Adrenal gland (tissue), 12 donors: ENCODE measurements around the gene HOXD11. TPM values are rescaled to one million over a fixed set of nuclear protein-coding genes. Genes with fewer than 3 reads are reported as not detected.

Experiments
- DNase-seq, 7 donors: peaks; one replicate each; pipeline ENCODE4 v3.0.0-alpha.2; 2019 to 2020
- H3K27ac ChIP-seq, 5 donors: fragments of 200-600 bp; sonication (generic) in 4 of 5; 1 replicate in 3 of 5; 2 replicates in 2 of 5; pipeline versions ENCODE4 v1.5.1 to v1.8.0; 2016 to 2020; ENCODE audit warnings: mild to moderate bottlenecking in 1 of 5
- H3K27me3 ChIP-seq: fragments of 200-600 bp; 2 replicates; pipeline ENCODE4 v1.8.0; 2021
- H3K36me3 ChIP-seq, 2 donors: fragments of 200-600 bp; replicated peaks in 1 of 2; 1 replicate in 1 of 2; 2 replicates in 1 of 2; pipeline versions ENCODE4 v1.5.1 to v1.8.0; 2018 to 2022
- H3K4me1 ChIP-seq, 2 donors: fragments of 200-600 bp; replicated peaks in 1 of 2; 1 replicate in 1 of 2; 2 replicates in 1 of 2; pipeline versions ENCODE4 v1.5.1 to v1.8.0; 2018 to 2021
- H3K4me3 ChIP-seq, 4 donors: fragments of 200-600 bp; sonication (generic) in 3 of 4; one replicate each; pipeline ENCODE4 v1.5.1; 2016 to 2018
- H3K9me3 ChIP-seq, 3 donors: fragments of 200-600 bp; sonication (generic) in 1 of 3; replicated peaks in 1 of 3; 1 replicate in 2 of 3; 2 replicates in 1 of 3; pipeline versions ENCODE4 v1.5.1 to v1.8.0; 2016 to 2021
- POLR2A ChIP-seq, 2 donors: fragments of 450-650 bp; IDR thresholded peaks; one replicate each; pipeline ENCODE4 v1.6.1; 2017; ENCODE audit warnings: antibody characterized with exemption in 2 of 2, mild to moderate bottlenecking in 2 of 2, moderate library complexity in 1 of 2
- WGBS, 4 donors: extraction: QIAGEN DNeasy Blood & Tissue Kit in 2 of 4; methylation state at CpG; one replicate each; pipeline versions ENCODE4 v1.1.5 to v1.1.7; 2013 to 2017; 5-methylcytosine and 5-hydroxymethylcytosine counted together
- intact Hi-C, 2 donors: fragments of 100-400 bp; cut with DNase I; formaldehyde crosslinking; loops; one replicate each; pipeline versions ENCODE4 v1.14.1 to v1.15.0; 2022 to 2023
- polyA plus RNA-seq, 3 donors: library from polyadenylated mRNA; stranded (reverse); fragments of 200-250 nt in 2 of 3; fragments of 350-450 nt in 1 of 3; fragmentation: Illumina TruSeq in 1 of 3; extraction: RNeasy Lipid Tissue Mini Kit (QIAGEN cat#74804) in 1 of 3; gene quantifications; one replicate each; pipeline ENCODE4 v1.2.3, GENCODE V29; 2013 to 2014
- total RNA-seq, 9 donors: library from RNA; depleted of rRNA in 4 of 9; stranded (reverse); fragments of >200 nt in 4 of 9; fragments of 120-200 nt in 1 of 9; fragmentation: NEBNext Ultra II Directional in 1 of 9; extraction: Animal tissue kit (Norgen Biotek cat#: 25700) in 1 of 9; gene quantifications; one replicate each; pipeline versions ENCODE4 v1.1.0 to v1.2.4, GENCODE V29; 2013 to 2023
- TF ChIP-seq, protein P1 (sequence below), 6 experiments: fragments of 450-650 bp in 4 of 6; fragments of 200-600 bp in 2 of 6; sonication (generic) in 1 of 6; IDR thresholded peaks; 1 replicate in 5 of 6; 2 replicates in 1 of 6; pipeline versions ENCODE4 v1.5.1 to v1.8.0; 2016 to 2021; ENCODE audit warnings: antibody characterized with exemption in 6 of 6, mild to moderate bottlenecking in 2 of 6, moderate library complexity in 1 of 6
- donor health status: healthy with polysubstance abuse.
- donor health status: Bipolar disorder and iron deficiency.
- donor health status: DM: yes; HTN: yes; CAD: no.
- donor health status: DM: no; HTN: no; CAD: no.
- donor health status: DM: no; HTN: no; CAD: no.
- donor health status: DM: yes; HTN: yes; CAD: no.

HOXD11 gene
- total and polyA plus RNA-seq, 12 donors, result not detected

GRCh38 chr2:176146645-176147044, 39.6 kb downstream of the HOXD11 start:
- TF ChIP-seq, protein P1, sequence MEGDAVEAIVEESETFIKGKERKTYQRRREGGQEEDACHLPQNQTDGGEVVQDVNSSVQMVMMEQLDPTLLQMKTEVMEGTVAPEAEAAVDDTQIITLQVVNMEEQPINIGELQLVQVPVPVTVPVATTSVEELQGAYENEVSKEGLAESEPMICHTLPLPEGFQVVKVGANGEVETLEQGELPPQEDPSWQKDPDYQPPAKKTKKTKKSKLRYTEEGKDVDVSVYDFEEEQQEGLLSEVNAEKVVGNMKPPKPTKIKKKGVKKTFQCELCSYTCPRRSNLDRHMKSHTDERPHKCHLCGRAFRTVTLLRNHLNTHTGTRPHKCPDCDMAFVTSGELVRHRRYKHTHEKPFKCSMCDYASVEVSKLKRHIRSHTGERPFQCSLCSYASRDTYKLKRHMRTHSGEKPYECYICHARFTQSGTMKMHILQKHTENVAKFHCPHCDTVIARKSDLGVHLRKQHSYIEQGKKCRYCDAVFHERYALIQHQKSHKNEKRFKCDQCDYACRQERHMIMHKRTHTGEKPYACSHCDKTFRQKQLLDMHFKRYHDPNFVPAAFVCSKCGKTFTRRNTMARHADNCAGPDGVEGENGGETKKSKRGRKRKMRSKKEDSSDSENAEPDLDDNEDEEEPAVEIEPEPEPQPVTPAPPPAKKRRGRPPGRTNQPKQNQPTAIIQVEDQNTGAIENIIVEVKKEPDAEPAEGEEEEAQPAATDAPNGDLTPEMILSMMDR (IDR thresholded peaks at IDR 0.05), result no peak
- TF ChIP-seq POLR2A (IDR thresholded peaks at IDR 0.05), result no peak
- no peaks in the 10 kb centered on the region for H3K27me3 ChIP-seq

GRCh38 chr2:176147210-176147799, 40.2 kb downstream of the HOXD11 start:
- TF ChIP-seq, protein P1 (IDR thresholded peaks at IDR 0.05), result no peak
- no peak for TF ChIP-seq POLR2A (IDR thresholded peaks at IDR 0.05)
- Histone ChIP-seq H3K4me3 (no peak overlapping the region), H3K27ac (no peak overlapping the region), H3K4me1 (peaks cover 0 to 7% of the 10 kb centered on the region in 2 donors), H3K36me3 (no peaks in the 10 kb centered on the region), H3K27me3 (no peaks in the 10 kb centered on the region), H3K9me3 (no peaks in the 10 kb centered on the region)
- 75 to 86% (median 81%) methylated on average over 31 to 32 of the region's 32 CpGs for WGBS, 4 donors
- intact Hi-C loops, result loop anchor here in 1 of 2 donors (5.0 kb wide), 1 partner anchor 410 kb away; no protein-coding TSS in a partner anchor
- peak in 1 of 7 donors; percentile 35 for DNase-seq

More at GRCh38 chr2:176146645-176147044, 39.6 kb downstream of the HOXD11 start:
- H3K27ac ChIP-seq, result no peak overlapping the region
- intact Hi-C loops, result loop anchor here in 1 of 2 donors (5.0 kb wide), 1 partner anchor 411 kb away; no protein-coding TSS in a partner anchor
- H3K4me1 ChIP-seq, result peaks cover 0 to 7% of the 10 kb centered on the region in 2 donors
- H3K36me3 ChIP-seq, result no peaks in the 10 kb centered on the region
- no peaks in the 10 kb centered on the region for H3K9me3 ChIP-seq
- no peak overlapping the region for H3K4me3 ChIP-seq
- no peak for DNase-seq

DNA sequence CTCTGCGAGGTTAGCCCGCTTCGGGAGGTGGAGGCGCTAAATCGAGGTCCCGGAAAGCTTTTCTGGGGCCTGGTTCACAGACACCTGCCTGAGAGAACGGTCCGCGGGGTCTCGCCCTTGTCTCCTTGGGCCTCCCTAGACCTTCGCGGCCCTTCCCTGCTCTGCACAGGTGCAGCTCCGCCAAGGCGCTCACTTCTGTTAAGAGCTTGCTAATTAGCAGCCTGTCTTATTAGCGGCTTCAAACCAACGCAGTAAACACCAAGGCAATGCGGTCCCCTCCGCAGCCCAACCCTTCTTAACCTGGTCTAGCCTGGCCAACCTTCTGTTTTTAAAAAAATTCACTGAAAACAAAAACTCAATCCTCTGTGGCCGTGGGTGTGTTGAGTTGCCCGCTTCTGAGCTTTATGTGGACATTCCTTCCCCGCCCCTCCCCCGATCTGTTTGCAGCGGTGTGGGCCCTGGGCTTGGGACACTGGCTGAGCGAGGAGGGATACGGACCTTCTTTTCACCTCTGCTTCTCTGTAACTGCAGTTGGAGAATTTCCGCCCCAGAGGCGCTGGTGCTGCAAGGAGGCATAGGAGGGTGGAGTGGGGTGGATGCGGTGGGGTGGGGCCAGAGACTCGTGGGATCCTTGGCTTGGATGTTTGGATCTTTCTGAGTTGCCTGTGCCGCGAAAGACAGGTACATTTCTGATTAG, 40.9 kb downstream of the HOXD11 start:
- Histone ChIP-seq H3K9me3 (no peaks in the 10 kb centered on the region), H3K27ac (no peak overlapping the region), H3K4me3 (no peak overlapping the region), H3K4me1 (peaks cover 0 to 7% of the 10 kb centered on the region in 2 donors), H3K27me3 (no peaks in the 10 kb centered on the region), H3K36me3 (peaks cover 0 to 4% of the 10 kb centered on the region in 2 donors)
- no peak for TF ChIP-seq POLR2A (IDR thresholded peaks at IDR 0.05)
- TF ChIP-seq, protein P1 (IDR thresholded peaks at IDR 0.05), result no peak
- WGBS, 4 donors, result 68 to 74% (median 69%) methylated on average over 23 to 31 of the region's 31 CpGs
- peak in 3 of 7 donors; percentile 9 to 50 (median 13) for DNase-seq
- intact Hi-C loops, result loop anchor here in 1 of 2 donors (5.0 kb wide), 1 partner anchor 409 kb away; no protein-coding TSS in a partner anchor

- no peaks in the 10 kb centered on the region for H3K9me3 ChIP-seq
- no peak overlapping the region for H3K27ac ChIP-seq
- 78 to 91% (median 84%) methylated on average over 11 of the region's 11 CpGs for WGBS, 4 donors
- peak in 1 of 7 donors; percentile 41 for DNase-seq
- H3K4me3 ChIP-seq, result no peak overlapping the region
- peaks cover 0 to 7% of the 10 kb centered on the region in 2 donors for H3K4me1 ChIP-seq
- TF ChIP-seq POLR2A (IDR thresholded peaks at IDR 0.05), result no peak
- TF ChIP-seq, protein P1 (IDR thresholded peaks at IDR 0.05), result no peak
- intact Hi-C loops, result loop anchor here in 1 of 2 donors (5.0 kb wide), 1 partner anchor 408 kb away; no protein-coding TSS in a partner anchor
- peaks cover 0 to 13% of the 10 kb centered on the region in 2 donors for H3K36me3 ChIP-seq
- H3K27me3 ChIP-seq, result no peaks in the 10 kb centered on the region
Observed at GRCh38 chr2:176148751-176149421, 41.8 kb downstream of the HOXD11 start.
